ENCODE results near the gene GLDC. TPM values are rescaled to one million over a fixed set of nuclear protein-coding genes. Genes with fewer than 3 reads are reported as not detected.
"Not testable (repeated sequence)": the region's sequence is repeated elsewhere in the genome, so short reads cannot be mapped to it uniquely, and the experiment has no call there.

Gene GLDC
- 35.6 TPM for total RNA-seq

- DNase-seq (ENCODE audit: low spot score), result peak; percentile 63
- intact Hi-C loops (cut with DNase I), result no loop called here
- ATAC-seq, result peak; percentile 65
Observed at GRCh38 chr9:6645355-6646292, at the start of gene GLDC. Gene GLDC, minus strand, starts transcription at chr9:6645729. Its CDS starts 230 bp downstream, at chr9:6645499.

GRCh38 chr9:6692881-6693361, 47.4 kb upstream of the GLDC start:
- DNase-seq (ENCODE audit: low spot score) (no peak), ATAC-seq (no peak)
- intact Hi-C loops (cut with DNase I), result no loop called here

GRCh38 chr9:6692433-6692832, 46.9 kb upstream of the GLDC start:
- intact Hi-C loops (cut with DNase I), result no loop called here
- ATAC-seq, result no peak
- DNase-seq (ENCODE audit: low spot score), result no peak

GRCh38 chr9:6690675-6691070, 45.1 kb upstream of the GLDC start:
- DNase-seq (ENCODE audit: low spot score); intact Hi-C loops (cut with DNase I); ATAC-seq: not testable (repeated sequence)

GRCh38 chr9:6689893-6690674, 44.6 kb upstream of the GLDC start:
- ATAC-seq (no peak), DNase-seq (ENCODE audit: low spot score) (no peak)
- intact Hi-C loops (cut with DNase I), result no loop called here

GRCh38 chr9:6687180-6687579, 41.7 kb upstream of the GLDC start:
- peak; percentile 21 for DNase-seq (ENCODE audit: low spot score)
- intact Hi-C loops (cut with DNase I), result no loop called here
- no peak for ATAC-seq

- intact Hi-C loops (cut with DNase I), result no loop called here
- DNase-seq (ENCODE audit: low spot score), result peak; percentile 12
- ATAC-seq, result no peak
Observed at GRCh38 chr9:6686396-6686795, 40.9 kb upstream of the GLDC start.

- intact Hi-C loops (cut with DNase I), result no loop called here
- ATAC-seq (no peak), DNase-seq (ENCODE audit: low spot score) (peak; percentile 60)
Observed at GRCh38 chr9:6681957-6682501, 36.5 kb upstream of the GLDC start.

- DNase-seq (ENCODE audit: low spot score), result peak; percentile 97
- ATAC-seq, result peak; percentile 99
- intact Hi-C loops (cut with DNase I), result no loop called here
Observed at GRCh38 chr9:6681147-6681956, 35.8 kb upstream of the GLDC start.

GRCh38 chr9:6680797-6681146, 35.2 kb upstream of the GLDC start:
- ATAC-seq, result peak; percentile 67
- intact Hi-C loops (cut with DNase I), result no loop called here
- peak; percentile 82 for DNase-seq (ENCODE audit: low spot score)

GRCh38 chr9:6677803-6678202, 32.3 kb upstream of the GLDC start:
- intact Hi-C loops (cut with DNase I), result no loop called here
- ATAC-seq (no peak), DNase-seq (ENCODE audit: low spot score) (no peak)

- DNase-seq (ENCODE audit: low spot score) (no peak), ATAC-seq (no peak)
- intact Hi-C loops (cut with DNase I), result no loop called here
Observed at GRCh38 chr9:6676254-6676921, 30.9 kb upstream of the GLDC start.

- DNase-seq (ENCODE audit: low spot score) (no peak), ATAC-seq (no peak)
- intact Hi-C loops (cut with DNase I), result no loop called here
Observed at GRCh38 chr9:6675268-6675667, 29.7 kb upstream of the GLDC start.

GRCh38 chr9:6673326-6674025, 27.9 kb upstream of the GLDC start:
- intact Hi-C loops (cut with DNase I), result no loop called here
- ATAC-seq (no peak), DNase-seq (ENCODE audit: low spot score) (no peak)

- intact Hi-C loops (cut with DNase I), result no loop called here
- DNase-seq (ENCODE audit: low spot score) (no peak), ATAC-seq (no peak)
Observed at GRCh38 chr9:6672118-6672517, 26.6 kb upstream of the GLDC start.

- intact Hi-C loops (cut with DNase I), result no loop called here
- ATAC-seq (no peak), DNase-seq (ENCODE audit: low spot score) (no peak)
Observed at GRCh38 chr9:6671416-6671815, 25.9 kb upstream of the GLDC start.

GRCh38 chr9:6669881-6670280, 24.4 kb upstream of the GLDC start:
- no peak for ATAC-seq
- intact Hi-C loops (cut with DNase I), result no loop called here
- peak; percentile 15 for DNase-seq (ENCODE audit: low spot score)

All from sciatic nerve (tissue), 2 donors.